Right lobe of liver (tissue), 4 donors: Measurements from ENCODE around the gene PTPN9.
"Not testable (repeated sequence)": the region's sequence is repeated elsewhere in the genome, so short reads cannot be mapped to it uniquely, and the experiment has no call there.

Source experiments
- POLR2A ChIP-seq: fragments of 450-650 bp; IDR thresholded peaks from one replicate; pipeline ENCODE4 v1.6.1; 2017; ENCODE audit warnings: antibody characterized with exemption, mild to moderate bottlenecking
- TF ChIP-seq, protein P1 (sequence below), 4 donors: fragments of 200-600 bp in 3 of 4; fragments of 450-650 bp in 1 of 4; IDR thresholded peaks; one replicate each; pipeline versions ENCODE4 v1.5.1 to v1.8.0; 2016 to 2022; ENCODE audit warnings: antibody characterized with exemption in 4 of 4, mild to moderate bottlenecking in 2 of 4
- donor health status: DM: no; HTN: no; CAD: no.
- donor health status: DM: no; HTN: no; CAD: no.
- donor health status: DM: no; HTN: yes; CAD: no.

DNA sequence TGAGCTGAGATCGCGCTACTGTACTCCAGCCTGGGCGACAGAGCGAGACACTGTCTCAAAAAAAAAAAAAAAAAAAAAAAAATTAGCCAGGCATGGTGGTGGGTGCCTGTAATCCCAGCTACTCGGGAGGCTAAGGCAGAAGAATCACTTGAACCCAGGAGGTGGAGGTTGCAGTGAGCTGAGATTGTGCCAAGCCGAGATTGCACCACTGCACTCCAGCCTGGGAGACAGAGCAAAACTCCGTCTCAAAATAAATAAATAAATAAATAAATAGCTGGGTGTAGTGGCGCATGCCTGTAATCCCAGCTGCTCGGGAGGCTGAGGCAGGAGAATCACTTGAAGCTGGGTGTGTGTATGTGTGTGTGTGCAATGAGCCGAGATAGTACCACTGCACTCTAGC is 133.8 kb downstream of the PTPN9 start:
- TF ChIP-seq, protein P1, sequence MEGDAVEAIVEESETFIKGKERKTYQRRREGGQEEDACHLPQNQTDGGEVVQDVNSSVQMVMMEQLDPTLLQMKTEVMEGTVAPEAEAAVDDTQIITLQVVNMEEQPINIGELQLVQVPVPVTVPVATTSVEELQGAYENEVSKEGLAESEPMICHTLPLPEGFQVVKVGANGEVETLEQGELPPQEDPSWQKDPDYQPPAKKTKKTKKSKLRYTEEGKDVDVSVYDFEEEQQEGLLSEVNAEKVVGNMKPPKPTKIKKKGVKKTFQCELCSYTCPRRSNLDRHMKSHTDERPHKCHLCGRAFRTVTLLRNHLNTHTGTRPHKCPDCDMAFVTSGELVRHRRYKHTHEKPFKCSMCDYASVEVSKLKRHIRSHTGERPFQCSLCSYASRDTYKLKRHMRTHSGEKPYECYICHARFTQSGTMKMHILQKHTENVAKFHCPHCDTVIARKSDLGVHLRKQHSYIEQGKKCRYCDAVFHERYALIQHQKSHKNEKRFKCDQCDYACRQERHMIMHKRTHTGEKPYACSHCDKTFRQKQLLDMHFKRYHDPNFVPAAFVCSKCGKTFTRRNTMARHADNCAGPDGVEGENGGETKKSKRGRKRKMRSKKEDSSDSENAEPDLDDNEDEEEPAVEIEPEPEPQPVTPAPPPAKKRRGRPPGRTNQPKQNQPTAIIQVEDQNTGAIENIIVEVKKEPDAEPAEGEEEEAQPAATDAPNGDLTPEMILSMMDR (IDR thresholded peaks at IDR 0.05), result not testable (repeated sequence)
- TF ChIP-seq POLR2A, result not testable (repeated sequence)
